Measurements from ENCODE around the gene MAS1L.

MAS1L gene

DNA sequence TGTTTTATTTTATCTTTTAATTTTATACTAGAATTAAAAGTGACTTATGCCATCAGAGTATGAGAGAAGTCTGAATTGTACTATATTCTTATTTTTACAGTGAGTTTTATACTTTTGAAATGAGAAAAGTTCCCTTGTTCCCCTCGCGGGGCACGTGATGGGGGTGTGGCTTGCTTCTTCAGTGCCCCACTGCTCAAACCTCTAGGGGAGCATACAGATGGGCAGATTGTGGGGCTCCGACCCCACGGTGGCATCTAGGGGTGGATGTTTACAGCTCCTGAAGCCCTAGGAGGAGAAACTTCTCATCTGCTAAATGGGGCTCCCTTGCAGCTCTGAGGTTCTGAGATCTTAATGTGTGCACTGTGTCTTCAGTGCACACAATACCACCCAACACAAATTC, 11.9 kb upstream of the MAS1L start:
- H3K36me3 ChIP-seq (replicated peaks; ENCODE audit: low read depth, low read length) = no peaks in the 10 kb centered on the region
- no peaks in the 10 kb centered on the region for H3K9me3 ChIP-seq (ENCODE audit: insufficient read depth, low read length)
- TF ChIP-seq, protein P1, sequence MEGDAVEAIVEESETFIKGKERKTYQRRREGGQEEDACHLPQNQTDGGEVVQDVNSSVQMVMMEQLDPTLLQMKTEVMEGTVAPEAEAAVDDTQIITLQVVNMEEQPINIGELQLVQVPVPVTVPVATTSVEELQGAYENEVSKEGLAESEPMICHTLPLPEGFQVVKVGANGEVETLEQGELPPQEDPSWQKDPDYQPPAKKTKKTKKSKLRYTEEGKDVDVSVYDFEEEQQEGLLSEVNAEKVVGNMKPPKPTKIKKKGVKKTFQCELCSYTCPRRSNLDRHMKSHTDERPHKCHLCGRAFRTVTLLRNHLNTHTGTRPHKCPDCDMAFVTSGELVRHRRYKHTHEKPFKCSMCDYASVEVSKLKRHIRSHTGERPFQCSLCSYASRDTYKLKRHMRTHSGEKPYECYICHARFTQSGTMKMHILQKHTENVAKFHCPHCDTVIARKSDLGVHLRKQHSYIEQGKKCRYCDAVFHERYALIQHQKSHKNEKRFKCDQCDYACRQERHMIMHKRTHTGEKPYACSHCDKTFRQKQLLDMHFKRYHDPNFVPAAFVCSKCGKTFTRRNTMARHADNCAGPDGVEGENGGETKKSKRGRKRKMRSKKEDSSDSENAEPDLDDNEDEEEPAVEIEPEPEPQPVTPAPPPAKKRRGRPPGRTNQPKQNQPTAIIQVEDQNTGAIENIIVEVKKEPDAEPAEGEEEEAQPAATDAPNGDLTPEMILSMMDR (IDR thresholded peaks at IDR 0.05; ENCODE audit: low read depth, low read length) = no peak
- TF ChIP-seq EZH2phosphoT487 (IDR thresholded peaks at IDR 0.05; ENCODE audit: low read depth) = no peak
- no peak overlapping the region for H3K27ac ChIP-seq (ENCODE audit: low read length)
- H3K4me3 ChIP-seq (ENCODE audit: low read length) = no peak overlapping the region
- no peaks in the 10 kb centered on the region for H4K20me1 ChIP-seq (ENCODE audit: insufficient read depth, low read length)
- H3K79me2 ChIP-seq (ENCODE audit: low read length) = no peaks in the 10 kb centered on the region
- no peaks in the 10 kb centered on the region for H3K27me3 ChIP-seq (ENCODE audit: low read depth, low read length)
- H3K4me2 ChIP-seq (ENCODE audit: low read length) = no peak overlapping the region
- H2AFZ ChIP-seq (ENCODE audit: low read depth, low read length) = no peak overlapping the region
- no peaks in the 10 kb centered on the region for H3K4me1 ChIP-seq (ENCODE audit: low read length)
- H3K9ac ChIP-seq (ENCODE audit: low read length) = no peak overlapping the region

- no peaks in the 10 kb centered on the region for H3K79me2 ChIP-seq (ENCODE audit: low read length)
These were observed 9.2 kb upstream of the MAS1L start for GRCh38 chr6:29496961-29497360.

DNA sequence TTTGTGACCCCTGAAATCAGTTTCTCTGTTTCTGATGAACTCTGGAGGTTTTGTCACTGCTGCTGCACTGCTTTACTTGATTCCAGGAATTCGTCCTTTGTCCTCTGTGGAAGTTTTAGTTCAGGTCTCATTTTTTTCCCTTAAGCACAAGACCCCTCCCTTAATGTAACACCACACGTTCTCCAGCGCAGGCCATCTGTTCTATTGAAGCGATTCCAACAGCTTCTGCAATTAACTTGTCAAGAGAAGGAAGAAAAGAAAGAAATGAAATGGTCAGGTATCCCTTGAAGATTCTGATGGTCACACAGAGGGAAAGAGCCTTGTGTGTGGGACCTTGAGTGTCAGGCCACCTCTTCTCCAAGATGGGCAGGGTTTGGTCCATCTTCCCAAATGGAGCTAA, 7.8 kb upstream of the MAS1L start:
- Histone ChIP-seq H3K27ac (ENCODE audit: low read length) (no peak overlapping the region), H3K4me3 (ENCODE audit: low read length) (no peak overlapping the region), H4K20me1 (ENCODE audit: insufficient read depth, low read length) (no peaks in the 10 kb centered on the region), H3K27me3 (ENCODE audit: low read depth, low read length) (no peaks in the 10 kb centered on the region), H3K4me1 (ENCODE audit: low read length) (no peaks in the 10 kb centered on the region), H3K4me2 (ENCODE audit: low read length) (no peak overlapping the region), H3K79me2 (ENCODE audit: low read length) (no peaks in the 10 kb centered on the region), H2AFZ (ENCODE audit: low read depth, low read length) (no peak overlapping the region), H3K9ac (ENCODE audit: low read length) (no peak overlapping the region), H3K9me3 (ENCODE audit: insufficient read depth, low read length) (no peaks in the 10 kb centered on the region), H3K36me3 (replicated peaks; ENCODE audit: low read depth, low read length) (no peaks in the 10 kb centered on the region)
- TF ChIP-seq EZH2phosphoT487 (IDR thresholded peaks at IDR 0.05; ENCODE audit: low read depth) = no peak
- TF ChIP-seq, protein P1 (IDR thresholded peaks at IDR 0.05; ENCODE audit: low read depth, low read length) = no peak

More at GRCh38 chr6:29496961-29497360, 9.2 kb upstream of the MAS1L start:
- Histone ChIP-seq H3K9me3 (ENCODE audit: insufficient read depth, low read length) (no peaks in the 10 kb centered on the region), H3K27me3 (ENCODE audit: low read depth, low read length) (no peaks in the 10 kb centered on the region), H4K20me1 (ENCODE audit: insufficient read depth, low read length) (no peaks in the 10 kb centered on the region), H2AFZ (ENCODE audit: low read depth, low read length) (no peak overlapping the region), H3K4me1 (ENCODE audit: low read length) (no peaks in the 10 kb centered on the region), H3K4me2 (ENCODE audit: low read length) (no peak overlapping the region), H3K9ac (ENCODE audit: low read length) (no peak overlapping the region), H3K27ac (ENCODE audit: low read length) (no peak overlapping the region), H3K4me3 (ENCODE audit: low read length) (no peak overlapping the region), H3K36me3 (replicated peaks; ENCODE audit: low read depth, low read length) (no peaks in the 10 kb centered on the region)
- TF ChIP-seq EZH2phosphoT487 (IDR thresholded peaks at IDR 0.05; ENCODE audit: low read depth) = no peak
- TF ChIP-seq, protein P1 (IDR thresholded peaks at IDR 0.05; ENCODE audit: low read depth, low read length) = no peak

- H2AFZ ChIP-seq (ENCODE audit: low read depth, low read length) = no peak overlapping the region
- no peaks in the 10 kb centered on the region for H3K4me1 ChIP-seq (ENCODE audit: low read length)
- TF ChIP-seq EZH2phosphoT487 (IDR thresholded peaks at IDR 0.05; ENCODE audit: low read depth) = no peak
- TF ChIP-seq, protein P1 (IDR thresholded peaks at IDR 0.05; ENCODE audit: low read depth, low read length) = no peak
- H3K4me2 ChIP-seq (ENCODE audit: low read length) = no peak overlapping the region
- no peak overlapping the region for H3K27ac ChIP-seq (ENCODE audit: low read length)
- no peaks in the 10 kb centered on the region for H4K20me1 ChIP-seq (ENCODE audit: insufficient read depth, low read length)
- no peak overlapping the region for H3K9ac ChIP-seq (ENCODE audit: low read length)
- H3K79me2 ChIP-seq (ENCODE audit: low read length) = no peaks in the 10 kb centered on the region
- H3K9me3 ChIP-seq (ENCODE audit: insufficient read depth, low read length) = no peaks in the 10 kb centered on the region
- no peaks in the 10 kb centered on the region for H3K36me3 ChIP-seq (replicated peaks; ENCODE audit: low read depth, low read length)
- no peaks in the 10 kb centered on the region for H3K27me3 ChIP-seq (ENCODE audit: low read depth, low read length)
- no peak overlapping the region for H3K4me3 ChIP-seq (ENCODE audit: low read length)
These were observed 6.4 kb upstream of the MAS1L start for GRCh38 chr6:29494131-29494530.

Measured in OCI-LY3 (cell line).